ENCODE results near the gene BNIPL.

The BNIPL gene

GRCh38 chr1:151054971-151055547 lies 18.7 kb downstream of the BNIPL start:
- no peak for DNase-seq (ENCODE audit: low read depth)
- TF ChIP-seq CTCF (IDR thresholded peaks at IDR 0.05; ENCODE audit: low read depth, low read length, missing control alignments): no peak
- H3K4me3 ChIP-seq (ENCODE audit: low read depth, low read length): no peak overlapping the region

- no peak for TF ChIP-seq CTCF (IDR thresholded peaks at IDR 0.05; ENCODE audit: low read depth, low read length, missing control alignments)
These were observed 19.2 kb downstream of the BNIPL start for GRCh38 chr1:151055581-151055980.

GRCh38 chr1:151056149-151056548 lies 19.8 kb downstream of the BNIPL start:
- no peak for TF ChIP-seq CTCF (IDR thresholded peaks at IDR 0.05; ENCODE audit: low read depth, low read length, missing control alignments)
- DNase-seq (ENCODE audit: low read depth): no peak
- peak overlapping the region; percentile 80; the same call in 1 of the 2 replicates for H3K4me3 ChIP-seq (ENCODE audit: low read depth, low read length)

More at GRCh38 chr1:151055581-151055980, 19.2 kb downstream of the BNIPL start:
- no peak overlapping the region for H3K4me3 ChIP-seq (ENCODE audit: low read depth, low read length)
- DNase-seq (ENCODE audit: low read depth): no peak

- DNase-seq (ENCODE audit: low read depth): no peak
- no peak for TF ChIP-seq CTCF (IDR thresholded peaks at IDR 0.05; ENCODE audit: low read depth, low read length, missing control alignments)
- H3K4me3 ChIP-seq (ENCODE audit: low read depth, low read length): peak overlapping the region; percentile 80
These were observed 22.3 kb downstream of the BNIPL start for GRCh38 chr1:151058692-151059091.

- H3K4me3 ChIP-seq (ENCODE audit: low read depth, low read length): peak within 1 kb of the TSS; percentile 80
These were observed 23.0 kb downstream of the BNIPL start, which contains the start of gene CDC42SE1 for GRCh38 chr1:151059109-151060006. CDC42SE1 (minus strand) TSS chr1:151059622; CDS start chr1:151055730, 3,892 bp downstream.

GRCh38 chr1:151060007-151060656 lies 23.7 kb downstream of the BNIPL start, which contains the start of gene MLLT11:
MLLT11 (plus strand) TSS chr1:151060397; CDS start chr1:151067225, 6,828 bp downstream.
- DNase-seq (ENCODE audit: low read depth): no peak
- no peak for TF ChIP-seq CTCF (IDR thresholded peaks at IDR 0.05; ENCODE audit: low read depth, low read length, missing control alignments)
- H3K4me3 ChIP-seq (ENCODE audit: low read depth, low read length): peak within 1 kb of the TSS; percentile 80

More at GRCh38 chr1:151059109-151060006, 23.0 kb downstream of the BNIPL start, which contains the start of gene CDC42SE1:
- peak; percentile 63 for DNase-seq (ENCODE audit: low read depth)
- TF ChIP-seq CTCF (IDR thresholded peaks at IDR 0.05; ENCODE audit: low read depth, low read length, missing control alignments): peak; percentile 82
